Measurements from ENCODE around the gene DAPK2. TPM values are rescaled to one million over a fixed set of nuclear protein-coding genes. Genes with fewer than 3 reads are reported as not detected.
A peak's percentile ranks its signal among the peaks of the same experiment; 100 is the strongest.

Gene DAPK2
- total and polyA plus RNA-seq, 4 donors: 4.0 to 6.7 (median 6.7) TPM

DNA sequence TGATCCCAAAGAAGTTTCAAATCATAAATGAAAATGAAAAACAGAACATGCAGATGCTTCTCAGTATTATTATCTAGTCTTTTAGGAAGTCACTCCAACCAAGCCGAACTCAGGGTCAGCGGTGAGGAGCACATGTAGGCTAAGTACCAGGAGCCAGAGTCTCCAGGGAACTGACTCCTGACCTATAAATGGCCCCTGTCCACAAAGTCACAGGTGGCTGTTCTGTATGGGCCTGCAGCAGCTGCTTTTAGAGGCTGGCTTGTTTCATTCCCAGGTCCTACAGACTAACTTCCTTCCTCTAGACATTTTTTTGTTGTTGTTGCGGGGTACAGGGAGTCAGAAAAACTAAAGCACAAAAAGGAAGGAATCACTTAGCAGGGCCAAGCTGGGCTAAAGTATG, 54.6 kb downstream of the DAPK2 start:
- Histone ChIP-seq H3K27ac (ENCODE audit: low read depth, low read length) (no peak overlapping the region), H3K27me3 (ENCODE audit: control insufficient read depth, insufficient read depth, low read length) (no peaks in the 10 kb centered on the region), H3K9me3 (ENCODE audit: control insufficient read depth, insufficient read depth, low read length) (no peaks in the 10 kb centered on the region), H3K4me1 (ENCODE audit: control insufficient read depth, insufficient read depth, low read length) (peaks cover 10% of the 10 kb centered on the region), H3K4me3 (ENCODE audit: low read depth, low read length) (no peak overlapping the region), H3K36me3 (ENCODE audit: control insufficient read depth, insufficient read depth, low read length) (no peaks in the 10 kb centered on the region)
- DNase-seq (ENCODE audit: low read depth in 4 of 6, low spot score in 6 of 6): no peak
- 75% methylated on average over 2 of the region's 3 CpGs for WGBS (ENCODE audit: insufficient coverage)

DNA sequence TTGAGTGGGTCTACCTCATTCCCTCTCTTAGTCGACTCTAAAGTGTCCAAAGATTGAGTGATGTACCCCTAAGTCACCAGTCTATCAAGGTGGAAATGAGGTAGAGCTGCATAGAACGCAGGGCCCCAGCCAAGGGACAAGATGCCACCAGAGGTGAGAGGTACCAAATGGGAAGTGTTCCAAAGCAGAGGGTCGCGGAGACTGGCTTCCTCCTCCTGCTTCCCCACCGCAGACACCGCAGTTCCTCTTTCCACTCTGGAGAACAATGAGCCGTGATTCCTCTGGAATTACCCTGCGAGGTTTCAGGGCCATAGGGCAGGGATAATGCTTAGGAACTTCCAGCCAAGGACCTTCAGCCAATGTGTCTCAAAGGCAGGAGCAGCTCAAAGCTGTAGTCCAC, 55.8 kb downstream of the DAPK2 start:
- peaks cover 17% of the 10 kb centered on the region for H3K4me1 ChIP-seq (ENCODE audit: control insufficient read depth, insufficient read depth, low read length)
- WGBS (ENCODE audit: insufficient coverage): 83% methylated on average over 7 of the region's 8 CpGs
- no peaks in the 10 kb centered on the region for H3K9me3 ChIP-seq (ENCODE audit: control insufficient read depth, insufficient read depth, low read length)
- no peak overlapping the region for H3K27ac ChIP-seq (ENCODE audit: low read depth, low read length)
- no peak overlapping the region for H3K4me3 ChIP-seq (ENCODE audit: low read depth, low read length)
- no peaks in the 10 kb centered on the region for H3K27me3 ChIP-seq (ENCODE audit: control insufficient read depth, insufficient read depth, low read length)
- no peaks in the 10 kb centered on the region for H3K36me3 ChIP-seq (ENCODE audit: control insufficient read depth, insufficient read depth, low read length)
- DNase-seq (ENCODE audit: low read depth in 4 of 6, low spot score in 6 of 6): no peak

DNA sequence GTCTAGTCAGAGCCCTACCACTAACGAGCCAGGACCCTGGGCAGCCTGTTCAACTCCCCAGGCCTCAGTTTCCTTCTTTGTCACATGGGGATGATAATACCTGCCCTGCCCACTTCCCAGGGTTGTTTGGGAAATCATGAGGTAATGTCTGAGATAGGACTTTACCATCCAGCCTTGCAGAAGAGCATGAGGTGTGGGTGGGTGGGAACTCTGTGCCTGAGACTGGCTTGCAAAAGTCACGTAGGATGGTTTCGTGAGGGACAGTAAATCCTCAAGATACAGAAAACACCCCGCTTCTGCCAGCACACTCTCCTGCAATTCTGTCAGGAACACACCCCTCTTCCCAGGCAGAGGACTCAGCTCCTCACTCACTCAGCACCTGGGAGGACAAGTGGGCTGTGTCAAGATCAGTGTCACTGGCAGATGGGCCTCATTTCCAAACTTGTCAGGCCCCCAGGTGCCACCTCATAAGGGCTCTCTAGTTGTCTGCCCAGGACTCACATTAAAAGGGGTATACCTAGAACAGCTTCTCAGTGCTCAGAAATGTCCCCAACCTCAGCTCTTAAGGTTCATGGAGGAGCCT, 58.4 kb downstream of the DAPK2 start:
- H3K27me3 ChIP-seq (ENCODE audit: control insufficient read depth, insufficient read depth, low read length): no peaks in the 10 kb centered on the region
- H3K4me1 ChIP-seq (ENCODE audit: control insufficient read depth, insufficient read depth, low read length): peaks cover 28% of the 10 kb centered on the region
- WGBS (ENCODE audit: insufficient coverage): 81% methylated on average over 3 of the region's 4 CpGs
- H3K27ac ChIP-seq (ENCODE audit: low read depth, low read length): no peak overlapping the region
- no peaks in the 10 kb centered on the region for H3K9me3 ChIP-seq (ENCODE audit: control insufficient read depth, insufficient read depth, low read length)
- H3K36me3 ChIP-seq (ENCODE audit: control insufficient read depth, insufficient read depth, low read length): peaks cover 2% of the 10 kb centered on the region
- H3K4me3 ChIP-seq (ENCODE audit: low read depth, low read length): no peak overlapping the region
- DNase-seq (ENCODE audit: low read depth in 4 of 6, low spot score in 6 of 6): no peak

DNA sequence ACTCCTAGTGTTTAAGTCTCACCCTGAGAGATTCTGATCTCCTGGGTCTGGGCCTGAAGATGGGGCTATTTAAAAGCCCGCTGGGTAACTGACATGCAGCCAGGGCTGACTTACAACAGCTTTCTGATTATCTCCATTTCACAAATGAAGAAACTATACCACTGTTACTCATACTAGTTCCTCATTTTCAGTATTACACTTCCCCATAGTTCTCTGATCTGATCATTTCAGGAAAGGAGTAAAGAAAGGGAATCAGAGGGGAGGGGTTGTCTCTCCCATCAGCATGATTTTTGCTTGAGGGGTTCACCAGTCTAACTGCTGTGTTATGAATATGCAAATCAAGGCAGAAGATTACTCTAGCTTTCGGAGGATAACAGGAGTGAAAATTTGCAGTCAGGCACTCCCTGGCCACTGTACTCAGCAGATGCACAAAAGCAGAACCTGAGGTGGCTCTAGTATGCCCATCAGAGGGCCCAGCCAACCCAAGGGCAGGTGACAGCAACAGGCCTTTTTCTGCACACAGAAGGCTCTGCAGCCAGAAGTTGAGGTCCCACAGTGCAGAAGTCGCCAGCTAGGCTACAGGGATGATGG, 59.4 kb downstream of the DAPK2 start:
- Histone ChIP-seq H3K9me3 (ENCODE audit: control insufficient read depth, insufficient read depth, low read length) (no peaks in the 10 kb centered on the region), H3K27me3 (ENCODE audit: control insufficient read depth, insufficient read depth, low read length) (no peaks in the 10 kb centered on the region), H3K27ac (ENCODE audit: low read depth, low read length) (no peak overlapping the region), H3K4me3 (ENCODE audit: low read depth, low read length) (no peak overlapping the region), H3K36me3 (ENCODE audit: control insufficient read depth, insufficient read depth, low read length) (peaks cover 2% of the 10 kb centered on the region), H3K4me1 (ENCODE audit: control insufficient read depth, insufficient read depth, low read length) (peaks cover 29% of the 10 kb centered on the region)
- 75% methylated on average over 3 of the region's 3 CpGs for WGBS (ENCODE audit: insufficient coverage)
- peak in 1 of 6 donors; percentile 31 for DNase-seq (ENCODE audit: low read depth in 4 of 6, low spot score in 6 of 6)

DNA sequence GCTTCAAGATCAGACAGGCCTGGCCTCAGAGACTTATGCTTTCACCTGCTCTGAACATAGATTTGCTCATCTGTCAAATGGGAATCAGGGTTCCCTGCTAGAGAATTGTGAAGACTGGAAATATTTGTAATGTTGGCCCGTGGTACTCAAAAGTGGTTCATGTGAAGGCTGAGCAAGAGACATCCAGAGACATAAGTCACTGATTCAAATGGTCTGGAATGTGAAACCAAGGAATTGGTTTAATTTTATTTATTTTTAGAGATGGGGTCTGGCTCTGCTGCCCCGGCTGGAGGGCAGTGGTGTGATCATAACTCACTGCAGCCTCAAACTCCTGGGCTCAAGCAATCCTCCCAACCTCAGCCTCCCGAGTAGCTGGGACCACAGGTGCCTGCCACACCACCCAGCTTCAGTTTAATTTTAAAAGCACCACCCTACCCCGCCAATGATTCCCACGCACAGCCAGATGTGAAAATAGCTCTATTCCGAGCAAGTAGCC, 60.1 kb downstream of the DAPK2 start:
- no peaks in the 10 kb centered on the region for H3K9me3 ChIP-seq (ENCODE audit: control insufficient read depth, insufficient read depth, low read length)
- no peak overlapping the region for H3K4me3 ChIP-seq (ENCODE audit: low read depth, low read length)
- no peak for DNase-seq (ENCODE audit: low read depth in 4 of 6, low spot score in 6 of 6)
- H3K36me3 ChIP-seq (ENCODE audit: control insufficient read depth, insufficient read depth, low read length): peaks cover 2% of the 10 kb centered on the region
- no peaks in the 10 kb centered on the region for H3K27me3 ChIP-seq (ENCODE audit: control insufficient read depth, insufficient read depth, low read length)
- no peak overlapping the region for H3K27ac ChIP-seq (ENCODE audit: low read depth, low read length)
- 94% methylated on average over 5 of the region's 6 CpGs for WGBS (ENCODE audit: insufficient coverage)
- H3K4me1 ChIP-seq (ENCODE audit: control insufficient read depth, insufficient read depth, low read length): peaks cover 29% of the 10 kb centered on the region

DNA sequence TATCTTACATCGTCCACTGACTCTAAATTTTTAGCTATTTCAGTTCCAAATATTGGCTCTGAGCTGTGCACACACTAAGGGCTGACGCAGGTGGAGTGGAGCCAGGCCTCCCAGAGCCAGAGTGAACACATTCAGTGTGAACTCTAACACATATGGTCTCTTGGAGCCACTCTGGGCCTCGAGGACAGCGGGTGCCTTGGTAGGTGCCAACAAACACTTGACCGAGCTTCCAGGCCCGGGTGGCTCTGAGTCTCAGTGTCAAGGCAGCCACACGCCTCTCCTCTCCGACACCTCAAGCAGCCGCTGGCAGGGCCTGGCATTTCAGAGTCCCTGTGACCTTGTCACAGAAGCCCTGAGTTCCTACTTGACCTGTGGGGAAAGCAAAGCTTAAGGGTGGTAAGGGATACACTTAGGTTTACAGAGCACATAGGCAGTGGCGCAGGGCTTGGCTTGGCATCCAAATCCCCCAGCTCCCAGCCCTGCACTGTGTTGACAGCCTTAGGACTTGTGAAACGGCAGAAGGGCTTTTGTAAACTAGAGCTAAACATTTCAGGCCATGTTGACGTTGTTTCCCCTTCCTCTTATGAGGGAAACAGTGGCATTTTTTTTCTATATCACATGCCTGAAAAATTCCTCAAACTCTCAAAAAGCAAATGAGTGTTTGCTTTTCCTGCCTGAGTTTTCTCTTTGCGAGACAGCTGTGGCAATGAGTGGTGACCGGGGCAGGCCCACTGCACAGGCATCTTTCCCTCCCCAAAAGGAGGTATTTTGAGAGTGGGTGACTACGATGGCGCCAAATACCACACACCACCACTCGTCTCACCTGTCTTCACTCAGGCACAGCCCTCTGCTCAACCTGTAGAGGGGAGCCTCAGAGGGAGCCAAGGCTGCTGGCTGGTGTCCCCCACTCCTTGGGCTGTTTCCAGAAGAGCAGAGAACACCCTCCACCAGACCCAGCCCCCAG, 60.8 kb downstream of the DAPK2 start:
- H3K4me1 ChIP-seq (ENCODE audit: control insufficient read depth, insufficient read depth, low read length): peaks cover 25% of the 10 kb centered on the region
- no peaks in the 10 kb centered on the region for H3K27me3 ChIP-seq (ENCODE audit: control insufficient read depth, insufficient read depth, low read length)
- H3K9me3 ChIP-seq (ENCODE audit: control insufficient read depth, insufficient read depth, low read length): no peaks in the 10 kb centered on the region
- H3K4me3 ChIP-seq (ENCODE audit: low read depth, low read length): no peak overlapping the region
- peaks cover 2% of the 10 kb centered on the region for H3K36me3 ChIP-seq (ENCODE audit: control insufficient read depth, insufficient read depth, low read length)
- WGBS (ENCODE audit: insufficient coverage): 62% methylated on average over 10 of the region's 17 CpGs
- no peak overlapping the region for H3K27ac ChIP-seq (ENCODE audit: low read depth, low read length)
- peak in 1 of 6 donors; percentile 95 for DNase-seq (ENCODE audit: low read depth in 4 of 6, low spot score in 6 of 6)

DNA sequence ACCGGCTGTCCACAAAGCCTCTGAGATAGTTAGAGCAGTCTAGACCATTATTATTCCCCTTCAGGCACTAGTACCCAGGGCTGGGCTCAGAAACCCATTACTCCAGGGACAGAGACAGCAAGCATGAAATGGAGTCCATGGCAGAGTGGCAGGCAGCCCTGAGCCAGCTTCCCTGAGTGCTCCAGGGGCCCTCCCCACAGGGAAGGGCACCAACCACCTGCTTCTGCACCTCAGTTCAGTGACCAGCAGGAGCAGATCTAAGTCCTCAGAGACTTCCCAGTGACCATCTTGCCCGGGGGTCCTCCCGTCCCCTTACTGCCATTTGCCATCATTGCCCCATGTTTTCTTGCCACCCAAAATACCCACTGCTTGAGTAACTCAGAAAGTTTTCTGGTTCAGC, 62.0 kb downstream of the DAPK2 start:
- Histone ChIP-seq H3K27ac (ENCODE audit: low read depth, low read length) (no peak overlapping the region), H3K27me3 (ENCODE audit: control insufficient read depth, insufficient read depth, low read length) (no peaks in the 10 kb centered on the region), H3K4me3 (ENCODE audit: low read depth, low read length) (no peak overlapping the region), H3K4me1 (ENCODE audit: control insufficient read depth, insufficient read depth, low read length) (peaks cover 24% of the 10 kb centered on the region), H3K9me3 (ENCODE audit: control insufficient read depth, insufficient read depth, low read length) (no peaks in the 10 kb centered on the region), H3K36me3 (ENCODE audit: control insufficient read depth, insufficient read depth, low read length) (peaks cover 2% of the 10 kb centered on the region)
- WGBS (ENCODE audit: insufficient coverage): 81% methylated on average over 3 of the region's 3 CpGs
- DNase-seq (ENCODE audit: low read depth in 4 of 6, low spot score in 6 of 6): no peak

DNA sequence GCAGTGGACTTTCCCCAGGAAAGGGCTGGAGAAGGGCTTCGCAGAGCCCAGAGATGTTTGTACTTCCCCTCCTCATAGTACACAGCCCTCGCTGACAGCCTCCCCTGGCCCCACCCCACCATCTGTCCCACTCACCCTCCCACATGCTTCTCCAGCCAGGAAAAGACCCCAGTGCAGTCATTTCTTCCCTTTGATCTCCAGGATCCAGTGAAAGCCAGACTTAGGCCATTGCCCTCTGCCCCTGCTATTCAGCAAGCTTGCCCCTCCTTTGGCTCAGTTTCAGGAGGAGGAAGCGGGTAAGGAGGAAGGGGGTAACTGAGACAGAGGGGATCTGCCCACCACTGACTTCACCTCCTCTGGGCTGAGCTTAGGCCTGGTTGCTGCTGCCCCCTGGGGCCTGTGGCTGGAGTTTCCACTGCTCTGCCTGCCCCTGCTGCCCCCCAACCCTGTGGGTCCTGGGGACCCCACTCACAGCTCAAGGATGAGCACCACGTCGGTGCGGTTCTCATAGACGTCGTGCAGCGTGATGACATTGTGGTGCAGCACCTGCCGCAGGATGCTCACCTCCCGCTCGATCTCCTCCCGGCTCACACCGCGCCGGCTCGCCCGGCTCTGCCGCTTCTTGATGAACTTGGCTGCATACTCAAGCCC, 63.1 kb downstream of the DAPK2 start:
- Histone ChIP-seq H3K27ac (ENCODE audit: low read depth, low read length) (no peak overlapping the region), H3K4me1 (ENCODE audit: control insufficient read depth, insufficient read depth, low read length) (peaks cover 27% of the 10 kb centered on the region), H3K4me3 (ENCODE audit: low read depth, low read length) (no peak overlapping the region), H3K36me3 (ENCODE audit: control insufficient read depth, insufficient read depth, low read length) (peaks cover 2% of the 10 kb centered on the region), H3K9me3 (ENCODE audit: control insufficient read depth, insufficient read depth, low read length) (no peaks in the 10 kb centered on the region), H3K27me3 (ENCODE audit: control insufficient read depth, insufficient read depth, low read length) (no peaks in the 10 kb centered on the region)
- WGBS (ENCODE audit: insufficient coverage): 71% methylated on average over 19 of the region's 19 CpGs
- peak in 1 of 6 donors; percentile 48 for DNase-seq (ENCODE audit: low read depth in 4 of 6, low spot score in 6 of 6)

DNA sequence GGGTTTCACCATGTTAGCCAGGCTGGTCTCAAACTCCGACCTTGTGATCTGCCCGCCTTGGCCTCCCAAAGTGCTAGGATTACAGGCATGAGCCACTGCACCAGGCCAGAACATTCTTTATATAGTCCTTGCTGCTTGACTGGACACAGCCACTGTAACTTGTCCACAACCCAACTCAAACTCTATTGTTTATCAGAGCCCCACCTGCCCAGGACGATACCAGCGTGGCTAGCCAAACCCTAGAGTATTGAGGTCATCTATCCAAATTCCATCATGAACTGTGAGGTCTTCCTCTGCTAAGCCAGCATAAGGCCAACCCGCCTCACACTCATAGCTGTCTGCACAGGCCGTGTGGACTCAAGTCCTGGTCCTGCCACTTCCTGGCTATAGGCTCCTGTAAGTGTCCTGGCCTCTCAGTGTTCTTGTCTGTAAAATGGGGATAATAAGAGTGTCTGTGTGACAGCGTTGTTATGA, 63.9 kb downstream of the DAPK2 start:
- Histone ChIP-seq H3K4me1 (ENCODE audit: control insufficient read depth, insufficient read depth, low read length) (peaks cover 27% of the 10 kb centered on the region), H3K9me3 (ENCODE audit: control insufficient read depth, insufficient read depth, low read length) (no peaks in the 10 kb centered on the region), H3K27ac (ENCODE audit: low read depth, low read length) (no peak overlapping the region), H3K36me3 (ENCODE audit: control insufficient read depth, insufficient read depth, low read length) (peaks cover 2% of the 10 kb centered on the region), H3K4me3 (ENCODE audit: low read depth, low read length) (no peak overlapping the region), H3K27me3 (ENCODE audit: control insufficient read depth, insufficient read depth, low read length) (no peaks in the 10 kb centered on the region)
- DNase-seq (ENCODE audit: low read depth in 4 of 6, low spot score in 6 of 6): no peak
- 95% methylated on average over 4 of the region's 7 CpGs for WGBS (ENCODE audit: insufficient coverage)
